H1 (cell line): ENCODE data around the gene CALY. TPM values are rescaled to one million over a fixed set of nuclear protein-coding genes. Genes with fewer than 3 reads are reported as not detected.

Source experiments
- CTCF ChIA-PET: fragments of 300-600 bp; sonication (Branson Sonifier 250); formaldehyde crosslinking; loops from one replicate; lab custom pipeline; 2021; ENCODE audit not compliant: partially characterized antibody; lab: Charles Lee
- POLR2A ChIA-PET: fragments of 300-600 bp; sonication (Branson Sonifier 250); formaldehyde crosslinking; loops from one replicate; lab custom pipeline; 2021; ENCODE audit warnings: inconsistent platforms; ENCODE audit not compliant: partially characterized antibody; lab: Charles Lee
- DNase-seq, 2 experiments: peaks; one replicate each; pipeline versions ENCODE4 v3.0.0 to v3.0.0-alpha.2; 2010 to 2022; ENCODE audit warnings: low spot score in 2 of 2, low read depth in 1 of 2, mixed read lengths in 1 of 2
- FAIRE-seq: peaks from 2 replicates; lab custom pipeline; 2011; peaks lifted over from hg19 to GRCh38; lab: Jason Lieb, UNC
- H2AFZ ChIP-seq: 2 replicates; pipeline ENCODE4 v1.8.1; 2012; ENCODE audit warnings: low read length, inconsistent platforms
- H2AK5ac ChIP-seq: 2 replicates; pipeline ENCODE4 v1.6.1; 2013; ENCODE audit warnings: low read depth, low read length
- H2BK120ac ChIP-seq: replicated peaks from 2 replicates; pipeline ENCODE3; 2013; ENCODE audit warnings: low read depth, low read length, inconsistent platforms
- H2BK12ac ChIP-seq: 2 replicates; pipeline ENCODE4 v1.6.1; 2013; ENCODE audit warnings: low read depth, low read length
- H2BK15ac ChIP-seq: 2 replicates; pipeline ENCODE4 v1.6.1; 2013; ENCODE audit warnings: low read length
- H2BK20ac ChIP-seq: 2 replicates; pipeline ENCODE4 v1.6.1; 2013; ENCODE audit warnings: low read length
- H2BK5ac ChIP-seq: 2 replicates; pipeline ENCODE4 v1.6.1; 2013; ENCODE audit warnings: low read depth, low read length
- H3K14ac ChIP-seq: 2 replicates; pipeline ENCODE4 v1.6.1; 2013; ENCODE audit warnings: inconsistent platforms; ENCODE audit not compliant: insufficient read length
- H3K18ac ChIP-seq: 2 replicates; pipeline ENCODE4 v1.6.1; 2013; ENCODE audit warnings: low read length; ENCODE audit errors: extremely low read depth
- H3K23ac ChIP-seq: 2 replicates; pipeline ENCODE4 v1.6.1; 2013; ENCODE audit warnings: inconsistent platforms; ENCODE audit not compliant: insufficient read length
- H3K23me2 ChIP-seq: 2 replicates; pipeline ENCODE4 v1.6.1; 2013; ENCODE audit warnings: low read depth, low read length
- H3K27ac ChIP-seq: 2 replicates; pipeline ENCODE4 v1.6.1; 2011; ENCODE audit warnings: low read depth, low read length, inconsistent platforms
- H3K27me3 ChIP-seq, 4 experiments: replicated peaks in 1 of 4; 1 replicate in 1 of 4; 2 replicates in 3 of 4; pipeline versions ENCODE4 v1.6.1 to v1.8.1; 2011 to 2013; ENCODE audit warnings: low read length in 3 of 4, mild to moderate bottlenecking in 3 of 4, inconsistent platforms in 2 of 4, mixed read lengths in 2 of 4, moderate library complexity in 1 of 4; ENCODE audit not compliant: control insufficient read depth in 3 of 4, insufficient read depth in 3 of 4; ENCODE audit errors: extremely low read depth in 1 of 4
- H3K36me3 ChIP-seq, 4 experiments: 2 replicates each; pipeline versions ENCODE4 v1.6.1 to v1.8.1; 2011 to 2013; ENCODE audit warnings: mild to moderate bottlenecking in 4 of 4, low read length in 3 of 4, moderate library complexity in 2 of 4, control low read depth in 1 of 4, inconsistent platforms in 1 of 4; ENCODE audit not compliant: insufficient read depth in 4 of 4, control insufficient read depth in 2 of 4
- H3K4ac ChIP-seq: replicated peaks from 2 replicates; pipeline ENCODE3; 2013; ENCODE audit warnings: low read length, low read depth, mixed read lengths, inconsistent platforms; ENCODE audit not compliant: insufficient read length
- H3K4me1 ChIP-seq, 4 experiments: replicated peaks in 1 of 4; 1 replicate in 1 of 4; 2 replicates in 3 of 4; pipeline versions ENCODE4 v1.6.1 to v1.8.1; 2011 to 2013; ENCODE audit warnings: low read length in 3 of 4, inconsistent platforms in 2 of 4, mixed read lengths in 1 of 4; ENCODE audit not compliant: insufficient read depth in 4 of 4, control insufficient read depth in 3 of 4
- H3K4me2 ChIP-seq, 2 experiments: 2 replicates each; pipeline versions ENCODE4 v1.6.1 to v1.8.1; 2011 to 2013; ENCODE audit warnings: low read depth in 2 of 2, low read length in 2 of 2, control low read depth in 1 of 2, inconsistent platforms in 1 of 2, mild to moderate bottlenecking in 1 of 2; ENCODE audit not compliant: insufficient read depth in 1 of 2
- H3K4me3 ChIP-seq, 4 experiments: fragments of 200-600, 300-600 bp in 1 of 4; sonication (generic), shearing (Covaris generic), sonication (Bioruptor Twin) in 1 of 4; 2 replicates each; pipeline versions ENCODE4 v1.5.1 to v1.8.1; 2011 to 2016; ENCODE audit warnings: low read length in 4 of 4, low read depth in 3 of 4, control low read depth in 2 of 4, inconsistent platforms in 2 of 4, mild to moderate bottlenecking in 2 of 4, mixed read lengths in 1 of 4, moderate library complexity in 1 of 4; ENCODE audit not compliant: insufficient read depth in 2 of 4; ENCODE audit errors: extremely low read depth in 1 of 4
- H3K56ac ChIP-seq: replicated peaks from 2 replicates; pipeline ENCODE3; 2013; ENCODE audit warnings: low read depth, mild to moderate bottlenecking, mixed read lengths, low read length, inconsistent platforms; ENCODE audit not compliant: insufficient read length
- H3K79me1 ChIP-seq: 2 replicates; pipeline ENCODE4 v1.6.1; 2013; ENCODE audit warnings: low read depth, low read length, control low read depth
- H3K79me2 ChIP-seq, 2 experiments: 2 replicates each; pipeline versions ENCODE4 v1.6.1 to v1.8.1; 2012 to 2013; ENCODE audit warnings: low read length in 2 of 2, mild to moderate bottlenecking in 2 of 2, inconsistent platforms in 1 of 2; ENCODE audit not compliant: insufficient read depth in 2 of 2, control insufficient read depth in 1 of 2
- H3K9ac ChIP-seq, 4 experiments: replicated peaks in 1 of 4; 1 replicate in 1 of 4; 2 replicates in 3 of 4; pipeline versions ENCODE4 v1.6.1 to v1.8.1; 2011 to 2013; ENCODE audit warnings: low read depth in 3 of 4, low read length in 3 of 4, control low read depth in 2 of 4, mild to moderate bottlenecking in 2 of 4, moderate library complexity in 2 of 4, inconsistent platforms in 1 of 4; ENCODE audit errors: extremely low read depth in 1 of 4
- H3K9me3 ChIP-seq, 2 experiments: 2 replicates each; pipeline versions ENCODE4 v1.6.1 to v1.8.1; 2012 to 2013; ENCODE audit warnings: mild to moderate bottlenecking in 2 of 2, moderate library complexity in 2 of 2, control low read depth in 1 of 2, inconsistent platforms in 1 of 2, low read depth in 1 of 2, low read length in 1 of 2, mixed read lengths in 1 of 2; ENCODE audit not compliant: insufficient read depth in 2 of 2
- H4K20me1 ChIP-seq, 2 experiments: replicated peaks in 1 of 2; 2 replicates each; pipeline versions ENCODE3 to v1.8.1; 2011 to 2013; ENCODE audit warnings: inconsistent platforms in 2 of 2, low read length in 2 of 2, mild to moderate bottlenecking in 1 of 2; ENCODE audit not compliant: insufficient read depth in 2 of 2, control insufficient read depth in 1 of 2
- H4K5ac ChIP-seq: 2 replicates; pipeline ENCODE4 v1.6.1; 2013; ENCODE audit warnings: low read length, low read depth, mixed read lengths, inconsistent platforms; ENCODE audit not compliant: insufficient read length
- H4K8ac ChIP-seq: 2 replicates; pipeline ENCODE4 v1.8.0; 2013; ENCODE audit warnings: mild to moderate bottlenecking, moderate library complexity, low read length, inconsistent platforms; ENCODE audit not compliant: insufficient read depth; ENCODE audit errors: extremely low read depth
- H4K91ac ChIP-seq: replicated peaks from 2 replicates; pipeline ENCODE3; 2013; ENCODE audit warnings: low read length, mixed read lengths, inconsistent platforms; ENCODE audit not compliant: insufficient read length
- BCL11A ChIP-seq, 2 experiments: IDR thresholded peaks; one replicate each; pipeline ENCODE4 v1.6.1; 2011; ENCODE audit warnings: low read depth in 2 of 2, low read length in 2 of 2, mild to moderate bottlenecking in 2 of 2
- CBX5 ChIP-seq: fragments of 300-800, 300-1000 bp; sonication (generic); IDR thresholded peaks from 2 replicates; pipeline ENCODE4 v1.7.1; 2016; ENCODE audit warnings: antibody characterized with exemption, low read length, low read depth
- CREB1 ChIP-seq: IDR thresholded peaks from 2 replicates; pipeline ENCODE4 v1.6.1; 2012; ENCODE audit warnings: inconsistent platforms
- CTBP2 ChIP-seq: IDR thresholded peaks from 2 replicates; pipeline ENCODE4 v1.7.0; 2011; ENCODE audit warnings: borderline replicate concordance, mild to moderate bottlenecking, moderate library complexity, mixed read lengths, low read length; ENCODE audit not compliant: insufficient read depth, insufficient read length
- EZH2 ChIP-seq: fragments of 200-600 bp; sonication (generic); IDR thresholded peaks from 2 replicates; pipeline ENCODE4 v1.7.1; 2012; ENCODE audit warnings: low read depth, mild to moderate bottlenecking, moderate library complexity, low read length, inconsistent platforms; ENCODE audit not compliant: severe bottlenecking
- NRF1 ChIP-seq: IDR thresholded peaks from 2 replicates; pipeline ENCODE4 v1.6.1; 2011; ENCODE audit warnings: mild to moderate bottlenecking, low read depth, low read length, improper control_type of control experiment
- SIRT6 ChIP-seq: IDR thresholded peaks from one replicate; pipeline ENCODE4 v1.7.1; 2012; ENCODE audit warnings: low read length, inconsistent platforms
- WGBS, 2 experiments: shearing (Covaris generic) in 1 of 2; methylation state at CpG; one replicate each; pipeline versions ENCODE4 v1.1.6 to v1.1.7; 2013 to 2015; ENCODE audit warnings: low lambda C conversion rate in 2 of 2, mixed read lengths in 2 of 2, inconsistent platforms in 1 of 2, low coverage in 1 of 2, missing lambda C conversion rate in 1 of 2; ENCODE audit not compliant: insufficient replicate concordance in 2 of 2, insufficient coverage in 1 of 2, insufficient read length in 1 of 2; ENCODE audit errors: extremely low coverage in 1 of 2, missing lambda C conversion rate in 1 of 2; 5-methylcytosine and 5-hydroxymethylcytosine counted together
- polyA plus RNA-seq, 7 experiments: library from polyadenylated mRNA; depleted of rRNA in 3 of 7; stranded (reverse) in 5 of 7; unstranded in 2 of 7; fragments of >200 nt in 5 of 7; fragments of 200-250 nt in 2 of 7; gene quantifications; 1 replicate in 5 of 7; 2 replicates in 1 of 7; 4 replicates in 1 of 7; pipeline versions ENCODE4 v1.2.1 to v1.2.3, GENCODE V29; 2011 to 2013; ENCODE audit warnings: missing spikeins in 2 of 7, mixed read lengths in 2 of 7
- total RNA-seq: library from RNA; stranded (reverse); fragmentation: NEBNext Ultra II Directional; extraction: Animal tissue kit (Norgen Biotek cat#: 25700); gene quantifications from 2 replicates; pipeline ENCODE4 v1.2.1, GENCODE V29; 2021

CALY gene
- total and polyA plus RNA-seq, 2 of the 8 experiments (the other 6 are each of a cell fraction or from before 2014, with no cell fraction given), result 1.3 to 1.5 TPM

DNA sequence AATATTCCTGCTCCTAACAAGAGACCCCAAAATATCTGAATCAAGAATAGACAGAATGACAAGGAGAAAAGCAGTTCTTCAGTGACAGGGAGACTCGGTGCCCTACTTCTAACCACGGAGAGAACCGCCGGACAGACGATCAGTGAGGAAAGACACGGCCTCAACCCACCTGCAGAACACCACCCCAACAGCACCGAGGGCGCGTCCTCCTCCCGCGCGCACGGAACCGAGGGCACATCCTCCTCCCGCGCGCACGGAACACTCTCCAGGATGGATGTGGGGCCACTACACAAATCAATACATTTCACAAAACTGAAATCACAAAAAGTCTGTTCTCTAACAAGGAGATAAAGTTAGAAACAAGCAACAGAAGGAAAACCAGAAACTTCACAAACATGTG is 50.3 kb downstream of the CALY start:
- no peak overlapping the region for H3K4me2 ChIP-seq
- H3K23ac ChIP-seq, result no peak overlapping the region
- H3K14ac ChIP-seq, result no peak overlapping the region
- ChIA-PET CTCF (interaction anchor here (2.2 kb wide), 1 partner anchor 9 kb away, joined by 6 read pairs; no protein-coding TSS in a partner anchor), POLR2A (no interaction called here)
- peaks cover 7 to 51% (median 23%) of the 10 kb centered on the region in 4 experiments for H3K36me3 ChIP-seq
- H3K79me2 ChIP-seq, result no peaks in the 10 kb centered on the region
- no peak overlapping the region for H3K27ac ChIP-seq
- TF ChIP-seq EZH2 (no peak), NRF1 (no peak), CREB1 (no peak), BCL11A (IDR thresholded peaks at IDR 0.05; ENCODE audit: low read depth in 2 of 2, low read length in 2 of 2) (no peak), CBX5 (no peak), SIRT6 (no peak), CTBP2 (no peak)
- H3K4ac ChIP-seq, result no peak overlapping the region
- H2BK12ac ChIP-seq, result no peak overlapping the region
- H2BK15ac ChIP-seq, result no peak overlapping the region
- peaks cover 0 to 7% of the 10 kb centered on the region in 2 experiments for H4K20me1 ChIP-seq
- H2AK5ac ChIP-seq, result no peak overlapping the region
- H3K4me1 ChIP-seq, result no peaks in the 10 kb centered on the region
- H3K4me3 ChIP-seq, result no peak overlapping the region
- no peaks in the 10 kb centered on the region for H3K9me3 ChIP-seq
- no peak overlapping the region for H3K9ac ChIP-seq
- WGBS, 2 experiments, result 88% methylated on average over 18 of the region's 18 CpGs; no CpG with 5 or more reads in 1 of the 2 experiments
- H2BK20ac ChIP-seq, result no peak overlapping the region
- H3K18ac ChIP-seq, result no peak overlapping the region
- no peaks in the 10 kb centered on the region for H3K23me2 ChIP-seq
- no peak overlapping the region for H4K91ac ChIP-seq
- no peaks in the 10 kb centered on the region for H3K79me1 ChIP-seq
- H4K5ac ChIP-seq, result no peak overlapping the region
- no peak overlapping the region for H2BK5ac ChIP-seq
- no peak overlapping the region for H4K8ac ChIP-seq
- H3K27me3 ChIP-seq, result no peaks in the 10 kb centered on the region
- H2BK120ac ChIP-seq, result no peak overlapping the region
- no peak overlapping the region for H3K56ac ChIP-seq
- FAIRE-seq (no peak), DNase-seq (no peak)
- no peak overlapping the region for H2AFZ ChIP-seq
